Hepatocyte (in vitro differentiated cells): ENCODE data around the gene XBP1. TPM values are rescaled to one million over a fixed set of nuclear protein-coding genes. Genes with fewer than 3 reads are reported as not detected.

Experiments
- DNase-seq: peaks from one replicate; pipeline ENCODE4 v3.0.0-alpha.2; 2016; ENCODE audit warnings: low spot score
- H2AFZ ChIP-seq: fragments of 200-600 bp; sonication (generic); 2 replicates; pipeline ENCODE4 v1.6.0; 2016; ENCODE audit warnings: antibody characterized with exemption, mild to moderate bottlenecking
- H3K27ac ChIP-seq: fragments of 200-600 bp; sonication (generic); 2 replicates; pipeline ENCODE4 v1.5.1; 2016; ENCODE audit warnings: mild to moderate bottlenecking
- H3K27me3 ChIP-seq: fragments of 200-600 bp; sonication (generic); 2 replicates; pipeline ENCODE4 v1.6.1; 2016
- H3K36me3 ChIP-seq: fragments of 200-600 bp; sonication (generic); replicated peaks from 2 replicates; pipeline ENCODE4 v1.5.1; 2016; ENCODE audit warnings: low read depth; ENCODE audit not compliant: insufficient read depth
- H3K4me1 ChIP-seq: fragments of 200-600 bp; sonication (generic); 2 replicates; pipeline ENCODE4 v1.5.1; 2016; ENCODE audit warnings: mild to moderate bottlenecking, moderate library complexity; ENCODE audit not compliant: insufficient read depth
- H3K4me2 ChIP-seq: fragments of 200-600 bp; sonication (generic); 2 replicates; pipeline ENCODE4 v1.6.0; 2016
- H3K4me3 ChIP-seq: fragments of 200-600 bp; sonication (generic); 2 replicates; pipeline ENCODE4 v1.5.1; 2016; ENCODE audit warnings: mild to moderate bottlenecking
- H3K79me2 ChIP-seq: fragments of 200-600 bp; sonication (generic); 2 replicates; pipeline ENCODE4 v1.6.0; 2017; ENCODE audit warnings: mild to moderate bottlenecking
- H3K9me2 ChIP-seq: fragments of 200-600 bp; sonication (generic); replicated peaks from 2 replicates; pipeline ENCODE4 v1.6.0; 2017; ENCODE audit warnings: mild to moderate bottlenecking; ENCODE audit not compliant: insufficient read depth
- H3K9me3 ChIP-seq: fragments of 200-600 bp; sonication (generic); 2 replicates; pipeline ENCODE4 v1.5.1; 2016; ENCODE audit warnings: low read depth, mild to moderate bottlenecking
- H4K20me1 ChIP-seq: fragments of 200-600 bp; sonication (generic); 2 replicates; pipeline ENCODE4 v1.6.0; 2016; ENCODE audit warnings: mild to moderate bottlenecking; ENCODE audit not compliant: insufficient read depth, poor library complexity, severe bottlenecking
- EZH2 ChIP-seq: fragments of 200-600 bp; sonication (generic); IDR thresholded peaks from 2 replicates; pipeline ENCODE4 v1.6.1; 2016; ENCODE audit warnings: antibody characterized with exemption, mild to moderate bottlenecking, borderline replicate concordance
- EZH2phosphoT487 ChIP-seq: fragments of 200-600 bp; sonication (generic); IDR thresholded peaks from one replicate; pipeline ENCODE4 v1.6.1; 2018; ENCODE audit warnings: antibody characterized with exemption, mild to moderate bottlenecking, low read depth, moderate library complexity; ENCODE audit not compliant: unreplicated experiment, severe bottlenecking
- WGBS: methylation state at CpG from one replicate; pipeline ENCODE4 v1.1.6; 2016; ENCODE audit warnings: low lambda C conversion rate; ENCODE audit errors: missing lambda C conversion rate; 5-methylcytosine and 5-hydroxymethylcytosine counted together
- polyA plus RNA-seq: library from polyadenylated mRNA; unstranded; fragments of >200 nt; fragmentation: Nextera tagmentation; extraction: Ambion mirVana; gene quantifications from 2 replicates; pipeline ENCODE4 v1.2.1, GENCODE V29; 2016
- total RNA-seq: library from RNA; depleted of rRNA; stranded (reverse); fragments of >200 nt; gene quantifications from 2 replicates; pipeline ENCODE4 v1.2.3, GENCODE V29; 2014
- TF ChIP-seq, protein P1 (sequence below): fragments of 200-600 bp; sonication (generic); IDR thresholded peaks from 2 replicates; pipeline ENCODE4 v1.5.1; 2016; ENCODE audit warnings: antibody characterized with exemption, mild to moderate bottlenecking; ENCODE audit not compliant: poor library complexity

Gene XBP1
- total and polyA plus RNA-seq, 2 experiments from 2014 or later, result 351 to 376 TPM

DNA sequence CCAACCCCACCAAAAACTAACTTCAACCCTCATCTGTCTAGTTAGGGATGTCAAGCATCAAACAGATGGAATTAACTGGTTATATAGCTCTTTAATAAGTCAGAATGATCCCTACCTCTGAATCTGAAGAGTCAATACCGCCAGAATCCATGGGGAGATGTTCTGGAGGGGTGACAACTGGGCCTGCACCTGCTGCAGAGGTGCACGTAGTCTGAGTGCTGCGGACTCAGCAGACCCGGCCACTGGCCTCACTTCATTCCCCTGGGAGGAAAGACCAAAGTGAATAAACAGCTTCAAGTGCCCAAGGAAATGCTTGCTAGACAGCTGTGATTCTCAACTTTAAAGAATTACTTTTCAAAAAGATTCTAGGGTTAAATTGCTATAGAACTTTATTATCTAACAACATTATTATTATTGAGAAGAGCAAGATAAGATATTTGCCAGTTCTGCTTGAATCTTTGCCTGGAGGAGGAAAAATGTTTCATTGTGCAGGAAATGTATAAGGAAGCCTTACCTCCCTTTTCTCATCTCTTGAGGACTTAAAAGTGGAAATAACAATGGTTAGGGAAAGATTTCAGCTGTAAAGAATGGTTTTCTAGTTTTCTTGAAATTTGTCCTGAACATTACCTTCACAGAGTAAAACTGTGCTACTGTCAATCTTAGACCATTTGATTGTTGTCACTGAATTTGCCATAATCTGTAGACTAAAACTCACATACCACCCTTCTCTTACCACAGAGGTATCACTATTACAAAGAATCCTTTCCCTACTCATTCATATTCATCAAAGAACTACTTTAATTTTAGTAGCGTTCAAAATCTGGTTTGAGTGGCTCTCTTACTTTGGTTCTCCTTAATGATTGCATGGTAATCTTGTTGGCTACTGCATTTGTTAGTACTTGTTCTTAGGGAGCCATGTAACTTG is 4.2 kb downstream of the XBP1 start:
- Histone ChIP-seq H3K9me2 (no peaks in the 10 kb centered on the region), H4K20me1 (peaks cover 49% of the 10 kb centered on the region), H3K27ac (peak overlapping the region; percentile 5), H3K4me2 (peak overlapping the region; percentile 82), H2AFZ (no peak overlapping the region), H3K36me3 (peaks cover 8% of the 10 kb centered on the region), H3K79me2 (peaks cover 57% of the 10 kb centered on the region), H3K27me3 (no peaks in the 10 kb centered on the region), H3K4me1 (peaks cover 14% of the 10 kb centered on the region), H3K9me3 (no peaks in the 10 kb centered on the region), H3K4me3 (peak overlapping the region; percentile 1)
- TF ChIP-seq EZH2 (no peak), EZH2phosphoT487 (no peak)
- TF ChIP-seq, protein P1, sequence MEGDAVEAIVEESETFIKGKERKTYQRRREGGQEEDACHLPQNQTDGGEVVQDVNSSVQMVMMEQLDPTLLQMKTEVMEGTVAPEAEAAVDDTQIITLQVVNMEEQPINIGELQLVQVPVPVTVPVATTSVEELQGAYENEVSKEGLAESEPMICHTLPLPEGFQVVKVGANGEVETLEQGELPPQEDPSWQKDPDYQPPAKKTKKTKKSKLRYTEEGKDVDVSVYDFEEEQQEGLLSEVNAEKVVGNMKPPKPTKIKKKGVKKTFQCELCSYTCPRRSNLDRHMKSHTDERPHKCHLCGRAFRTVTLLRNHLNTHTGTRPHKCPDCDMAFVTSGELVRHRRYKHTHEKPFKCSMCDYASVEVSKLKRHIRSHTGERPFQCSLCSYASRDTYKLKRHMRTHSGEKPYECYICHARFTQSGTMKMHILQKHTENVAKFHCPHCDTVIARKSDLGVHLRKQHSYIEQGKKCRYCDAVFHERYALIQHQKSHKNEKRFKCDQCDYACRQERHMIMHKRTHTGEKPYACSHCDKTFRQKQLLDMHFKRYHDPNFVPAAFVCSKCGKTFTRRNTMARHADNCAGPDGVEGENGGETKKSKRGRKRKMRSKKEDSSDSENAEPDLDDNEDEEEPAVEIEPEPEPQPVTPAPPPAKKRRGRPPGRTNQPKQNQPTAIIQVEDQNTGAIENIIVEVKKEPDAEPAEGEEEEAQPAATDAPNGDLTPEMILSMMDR, result no peak
- WGBS, result 92% methylated on average over 5 of the region's 5 CpGs
- DNase-seq, result no peak

DNA sequence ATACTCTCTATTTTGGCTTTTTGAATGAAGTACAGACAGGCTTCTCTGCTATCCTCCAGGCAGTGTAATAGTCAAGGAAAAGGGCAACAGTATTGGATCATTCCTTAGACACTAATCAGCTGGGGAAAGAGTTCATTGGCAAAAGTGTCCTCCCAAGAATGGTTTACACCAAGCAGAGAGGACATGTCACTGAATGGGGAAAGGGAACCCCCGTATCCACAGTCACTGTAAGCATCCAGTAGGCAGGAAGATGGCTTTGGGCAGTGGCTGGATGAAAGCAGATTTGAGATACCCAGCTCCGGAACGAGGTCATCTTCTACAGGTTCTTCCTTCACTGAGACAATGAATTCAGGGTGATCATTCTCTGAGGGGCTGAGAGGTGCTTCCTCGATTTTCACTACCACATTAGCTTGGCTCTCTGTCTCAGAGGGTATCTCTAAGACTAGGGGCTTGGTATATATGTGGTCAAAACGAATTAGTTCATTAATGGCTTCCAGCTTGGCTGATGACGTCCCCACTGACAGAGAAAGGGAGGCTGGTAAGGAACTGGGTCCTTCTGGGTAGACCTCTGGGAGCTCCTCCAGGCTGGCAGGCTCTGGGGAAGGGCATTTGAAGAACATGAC is 5.2 kb downstream of the XBP1 start:
- Histone ChIP-seq H3K27me3 (no peaks in the 10 kb centered on the region), H3K36me3 (peaks cover 8% of the 10 kb centered on the region), H3K79me2 (peaks cover 52% of the 10 kb centered on the region), H2AFZ (no peak overlapping the region), H3K9me3 (no peaks in the 10 kb centered on the region), H3K4me1 (peaks cover 14% of the 10 kb centered on the region), H4K20me1 (peaks cover 49% of the 10 kb centered on the region), H3K9me2 (no peaks in the 10 kb centered on the region), H3K27ac (peak overlapping the region; percentile 22), H3K4me2 (peak overlapping the region; percentile 7), H3K4me3 (no peak overlapping the region)
- no peak for DNase-seq
- no peak for TF ChIP-seq EZH2phosphoT487
- no peak for TF ChIP-seq EZH2
- TF ChIP-seq, protein P1, result no peak
- WGBS, result 95% methylated on average over 6 of the region's 6 CpGs

DNA sequence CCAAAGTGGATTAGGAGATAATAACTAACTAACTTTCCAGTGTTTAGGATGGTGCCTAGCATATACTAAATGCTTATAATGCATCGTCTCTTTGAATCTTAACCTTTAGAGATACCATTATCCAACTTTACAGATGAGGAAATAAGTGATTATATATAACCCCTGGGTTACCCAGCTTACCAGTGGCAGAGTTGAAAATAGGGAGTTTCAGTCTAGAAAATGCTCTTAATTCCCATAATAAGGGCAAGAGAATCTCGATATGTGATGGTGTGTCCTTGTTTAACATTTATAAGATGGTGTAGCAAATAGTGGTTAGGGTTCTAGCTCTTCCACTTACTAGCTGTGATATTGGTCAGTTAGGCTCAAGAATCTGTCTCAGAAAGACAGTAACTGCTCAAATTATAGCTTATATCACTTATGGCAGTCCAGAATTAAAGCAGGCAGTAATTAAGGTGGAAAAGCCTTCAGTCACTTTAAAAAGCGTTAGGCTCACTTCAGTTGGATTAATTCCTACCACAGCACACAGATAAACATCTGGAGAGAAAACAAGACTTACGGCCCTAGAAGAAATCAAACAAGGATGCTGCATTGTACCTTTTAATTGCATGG is 6.3 kb downstream of the XBP1 start:
- Histone ChIP-seq H2AFZ (no peak overlapping the region), H3K27ac (peak overlapping the region; percentile 22), H3K4me1 (peaks cover 14% of the 10 kb centered on the region), H3K9me2 (no peaks in the 10 kb centered on the region), H3K9me3 (no peaks in the 10 kb centered on the region), H3K79me2 (peaks cover 43% of the 10 kb centered on the region), H3K36me3 (peaks cover 8% of the 10 kb centered on the region), H3K4me3 (no peak overlapping the region), H4K20me1 (peaks cover 49% of the 10 kb centered on the region), H3K4me2 (peak overlapping the region; percentile 7), H3K27me3 (no peaks in the 10 kb centered on the region)
- TF ChIP-seq, protein P1, result no peak
- TF ChIP-seq EZH2, result no peak
- TF ChIP-seq EZH2phosphoT487, result no peak
- WGBS, result 78% methylated on average over 4 of the region's 4 CpGs
- DNase-seq, result no peak
